Measurements from ENCODE around the gene KCTD6.

- TF ChIP-seq, protein P1, sequence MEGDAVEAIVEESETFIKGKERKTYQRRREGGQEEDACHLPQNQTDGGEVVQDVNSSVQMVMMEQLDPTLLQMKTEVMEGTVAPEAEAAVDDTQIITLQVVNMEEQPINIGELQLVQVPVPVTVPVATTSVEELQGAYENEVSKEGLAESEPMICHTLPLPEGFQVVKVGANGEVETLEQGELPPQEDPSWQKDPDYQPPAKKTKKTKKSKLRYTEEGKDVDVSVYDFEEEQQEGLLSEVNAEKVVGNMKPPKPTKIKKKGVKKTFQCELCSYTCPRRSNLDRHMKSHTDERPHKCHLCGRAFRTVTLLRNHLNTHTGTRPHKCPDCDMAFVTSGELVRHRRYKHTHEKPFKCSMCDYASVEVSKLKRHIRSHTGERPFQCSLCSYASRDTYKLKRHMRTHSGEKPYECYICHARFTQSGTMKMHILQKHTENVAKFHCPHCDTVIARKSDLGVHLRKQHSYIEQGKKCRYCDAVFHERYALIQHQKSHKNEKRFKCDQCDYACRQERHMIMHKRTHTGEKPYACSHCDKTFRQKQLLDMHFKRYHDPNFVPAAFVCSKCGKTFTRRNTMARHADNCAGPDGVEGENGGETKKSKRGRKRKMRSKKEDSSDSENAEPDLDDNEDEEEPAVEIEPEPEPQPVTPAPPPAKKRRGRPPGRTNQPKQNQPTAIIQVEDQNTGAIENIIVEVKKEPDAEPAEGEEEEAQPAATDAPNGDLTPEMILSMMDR (conservative IDR thresholded peaks at IDR 0.05; ENCODE audit: low read length), result no peak
- no peak for TF ChIP-seq EZH2phosphoT487 (IDR thresholded peaks at IDR 0.05; ENCODE audit: borderline replicate concordance, low read depth, low read length)
Measured at GRCh38 chr3:58466899-58467563, 24.9 kb upstream of the KCTD6 start.
